Common myeloid progenitor, CD34-positive (primary cell): ENCODE measurements around the gene PPP1R1B.

Source experiments
- CTCF ChIA-PET: fragments of 350-600 bp; sonication (Branson Sonifier 250); formaldehyde crosslinking; loops from one replicate; lab custom pipeline; 2021; ENCODE audit warnings: antibody characterized with exemption; lab: Charles Lee
- POLR2A ChIA-PET: fragments of 350-600 bp; sonication (Branson Sonifier 250); formaldehyde crosslinking; loops from one replicate; lab custom pipeline; 2021; ENCODE audit warnings: antibody characterized with exemption; lab: Charles Lee
- DNase-seq, 3 donors: peaks; one replicate each; pipeline versions ENCODE4 v3.0.0 to v3.0.0-alpha.2; 2013
- H3K27ac ChIP-seq, 2 experiments: 1 replicate in 1 of 2; 2 replicates in 1 of 2; pipeline ENCODE4 v1.7.0; 2013; ENCODE audit warnings: inconsistent platforms in 2 of 2, low read length in 2 of 2, mild to moderate bottlenecking in 2 of 2, low read depth in 1 of 2, moderate library complexity in 1 of 2; ENCODE audit not compliant: severe bottlenecking in 2 of 2, insufficient read depth in 1 of 2, poor library complexity in 1 of 2
- H3K27me3 ChIP-seq, 5 experiments: replicated peaks in 2 of 5; 1 replicate in 3 of 5; 2 replicates in 2 of 5; pipeline versions ENCODE4 v1.6.1 to v1.7.0; 2013; ENCODE audit warnings: low read length in 4 of 5, mild to moderate bottlenecking in 2 of 5, moderate library complexity in 2 of 5, inconsistent platforms in 1 of 5; ENCODE audit not compliant: insufficient read depth in 5 of 5, control insufficient read depth in 4 of 5
- H3K36me3 ChIP-seq, 4 experiments: 1 replicate in 2 of 4; 2 replicates in 2 of 4; pipeline versions ENCODE4 v1.6.1 to v1.7.0; 2013; ENCODE audit warnings: low read length in 3 of 4, control low read depth in 1 of 4, mild to moderate bottlenecking in 1 of 4; ENCODE audit not compliant: control insufficient read depth in 4 of 4, insufficient read depth in 4 of 4
- H3K4me1 ChIP-seq, 4 experiments: 1 replicate in 3 of 4; 2 replicates in 1 of 4; pipeline versions ENCODE4 v1.6.1 to v1.7.1; 2013; ENCODE audit warnings: low read length in 3 of 4, mild to moderate bottlenecking in 3 of 4, control low read depth in 1 of 4, inconsistent platforms in 1 of 4, moderate library complexity in 1 of 4; ENCODE audit not compliant: control insufficient read depth in 4 of 4, insufficient read depth in 4 of 4; ENCODE audit errors: control extremely low read depth in 1 of 4
- H3K4me3 ChIP-seq, 7 experiments: 1 replicate in 4 of 7; 2 replicates in 3 of 7; pipeline versions ENCODE4 v1.5.1 to v1.7.0; 2013; ENCODE audit warnings: mild to moderate bottlenecking in 7 of 7, low read length in 6 of 7, moderate library complexity in 6 of 7, inconsistent platforms in 2 of 7, low read depth in 2 of 7, control low read depth in 1 of 7; ENCODE audit not compliant: insufficient read depth in 4 of 7, control insufficient read depth in 1 of 7; ENCODE audit errors: extremely low read depth in 1 of 7
- H3K9me3 ChIP-seq, 5 experiments: 1 replicate in 4 of 5; 2 replicates in 1 of 5; pipeline versions ENCODE4 v1.6.1 to v1.7.1; 2013; ENCODE audit warnings: low read length in 4 of 5, mild to moderate bottlenecking in 2 of 5, inconsistent platforms in 1 of 5, low read depth in 1 of 5, moderate library complexity in 1 of 5; ENCODE audit not compliant: control insufficient read depth in 4 of 5, insufficient read depth in 2 of 5; ENCODE audit errors: control extremely low read depth in 1 of 5
- WGBS: methylation state at CpG from one replicate; pipeline ENCODE4 v1.1.5; 2013; ENCODE audit not compliant: insufficient coverage; 5-methylcytosine and 5-hydroxymethylcytosine counted together

The PPP1R1B gene

GRCh38 chr17:39653316-39653661, 26.5 kb downstream of the PPP1R1B start:
- peaks cover 0 to 28% (median 15%) of the 10 kb centered on the region in 4 experiments for H3K4me1 ChIP-seq
- H3K27ac ChIP-seq = peak overlapping the region in 1 of 2 experiments; percentile 23
- DNase-seq = no peak
- POLR2A ChIA-PET = no interaction called here
- H3K36me3 ChIP-seq = peaks cover 4 to 25% (median 16%) of the 10 kb centered on the region in 4 experiments
- no peaks in the 10 kb centered on the region for H3K27me3 ChIP-seq
- WGBS = 95% methylated on average over 11 of the region's 12 CpGs
- H3K9me3 ChIP-seq = no peaks in the 10 kb centered on the region
- CTCF ChIA-PET = interaction anchor here (1.1 to 16.4 kb wide), 11 partner anchors 8 to 103 kb away, joined by 3 to 198 read pairs (median 4); partner anchors contain the start of genes PNMT, PPP1R1B, STARD3 and TCAP
- no peak overlapping the region for H3K4me3 ChIP-seq

- H3K27ac ChIP-seq = no peak overlapping the region
- no peak overlapping the region for H3K4me3 ChIP-seq
- H3K9me3 ChIP-seq = no peaks in the 10 kb centered on the region
- peaks cover 4 to 30% (median 16%) of the 10 kb centered on the region in 4 experiments for H3K36me3 ChIP-seq
- WGBS = 79% methylated on average over 12 of the region's 14 CpGs
- no peaks in the 10 kb centered on the region for H3K27me3 ChIP-seq
- ChIA-PET CTCF (interaction anchor here (0.5 to 16.4 kb wide), 12 partner anchors 8 to 178 kb away, joined by 3 to 198 read pairs (median 4); partner anchors contain the start of genes PNMT, PPP1R1B, STARD3 and TCAP), POLR2A (no interaction called here)
- DNase-seq = peak; percentile 63 to 78 (median 70)
- H3K4me1 ChIP-seq = peaks cover 0 to 28% (median 16%) of the 10 kb centered on the region in 4 experiments
These were observed 27.0 kb downstream of the PPP1R1B start for GRCh38 chr17:39653662-39654331.

GRCh38 chr17:39655105-39655504, 28.4 kb downstream of the PPP1R1B start:
- H3K9me3 ChIP-seq = no peaks in the 10 kb centered on the region
- ChIA-PET POLR2A (no interaction called here), CTCF (interaction anchor here (0.8 to 16.4 kb wide), 7 partner anchors 16 to 79 kb away, joined by 3 to 198 read pairs (median 15); partner anchors contain the start of genes PNMT, PPP1R1B, STARD3 and TCAP)
- no peak overlapping the region for H3K4me3 ChIP-seq
- H3K27ac ChIP-seq = no peak overlapping the region
- WGBS = no CpG with 5 or more reads among the region's 2 CpGs
- H3K27me3 ChIP-seq = no peaks in the 10 kb centered on the region
- H3K4me1 ChIP-seq = peaks cover 0 to 37% (median 21%) of the 10 kb centered on the region in 4 experiments
- H3K36me3 ChIP-seq = peaks cover 4 to 33% (median 15%) of the 10 kb centered on the region in 4 experiments
- DNase-seq = no peak

- Histone ChIP-seq H3K36me3 (peaks cover 4 to 61% (median 29%) of the 10 kb centered on the region in 4 experiments), H3K4me1 (peaks cover 0 to 58% (median 28%) of the 10 kb centered on the region in 4 experiments)
These were observed 31.6 kb downstream of the PPP1R1B start for GRCh38 chr17:39658346-39658745.

GRCh38 chr17:39658760-39659159, 32.0 kb downstream of the PPP1R1B start:
- Histone ChIP-seq H3K4me3 (no peak overlapping the region), H3K36me3 (peaks cover 4 to 61% (median 29%) of the 10 kb centered on the region in 4 experiments), H3K9me3 (no peaks in the 10 kb centered on the region), H3K27me3 (no peaks in the 10 kb centered on the region), H3K4me1 (peaks cover 0 to 61% (median 30%) of the 10 kb centered on the region in 4 experiments), H3K27ac (peak overlapping the region; percentile 64 to 79)
- CTCF ChIA-PET = interaction anchor here (9.7 to 16.4 kb wide), 2 partner anchors 13 to 20 kb away, joined by 155 to 198 read pairs; partner anchors contain the start of genes PNMT, STARD3 and TCAP
- no peak for DNase-seq
- 100% methylated on average over 2 of the region's 3 CpGs for WGBS
- POLR2A ChIA-PET = no interaction called here

More at GRCh38 chr17:39658346-39658745, 31.6 kb downstream of the PPP1R1B start:
- CTCF ChIA-PET = interaction anchor here (1.7 to 16.4 kb wide), 3 partner anchors 14 to 37 kb away, joined by 7 to 198 read pairs (median 155); partner anchors contain the start of genes PNMT, STARD3 and TCAP
- WGBS = 95% methylated on average over 9 of the region's 11 CpGs
- peak overlapping the region in 1 of 2 experiments; percentile 79 for H3K27ac ChIP-seq
- no peak for DNase-seq
- POLR2A ChIA-PET = no interaction called here
- no peak overlapping the region for H3K4me3 ChIP-seq
- H3K27me3 ChIP-seq = no peaks in the 10 kb centered on the region
- no peaks in the 10 kb centered on the region for H3K9me3 ChIP-seq

GRCh38 chr17:39659279-39660010, 32.7 kb downstream of the PPP1R1B start:
- Histone ChIP-seq H3K36me3 (peaks cover 4 to 61% (median 29%) of the 10 kb centered on the region in 4 experiments), H3K27me3 (no peaks in the 10 kb centered on the region), H3K9me3 (no peaks in the 10 kb centered on the region), H3K4me3 (peak overlapping the region in 4 of 7 experiments; percentile 29 to 67 (median 50)), H3K4me1 (peaks cover 0 to 67% (median 33%) of the 10 kb centered on the region in 4 experiments), H3K27ac (peak overlapping the region; percentile 64 to 79)
- 14% methylated on average over 6 of the region's 15 CpGs for WGBS
- CTCF ChIA-PET = interaction anchor here (1.0 to 22.5 kb wide), 3 partner anchors 11 to 34 kb away, joined by 4 to 445 read pairs (median 25); partner anchors contain the start of genes PNMT and PPP1R1B
- DNase-seq = peak; percentile 33 to 83 (median 74)
- POLR2A ChIA-PET = no interaction called here
